HG03520 (cell line): ENCODE results near the gene TRPM8.

Experiments
- ATAC-seq: cut with Tn5 transposase; IDR thresholded peaks from one replicate; pipeline ENCODE4 v1.9.1; 2021; ENCODE audit warnings: mild to moderate bottlenecking, moderate library complexity; ENCODE audit not compliant: unreplicated experiment

TRPM8 gene

DNA sequence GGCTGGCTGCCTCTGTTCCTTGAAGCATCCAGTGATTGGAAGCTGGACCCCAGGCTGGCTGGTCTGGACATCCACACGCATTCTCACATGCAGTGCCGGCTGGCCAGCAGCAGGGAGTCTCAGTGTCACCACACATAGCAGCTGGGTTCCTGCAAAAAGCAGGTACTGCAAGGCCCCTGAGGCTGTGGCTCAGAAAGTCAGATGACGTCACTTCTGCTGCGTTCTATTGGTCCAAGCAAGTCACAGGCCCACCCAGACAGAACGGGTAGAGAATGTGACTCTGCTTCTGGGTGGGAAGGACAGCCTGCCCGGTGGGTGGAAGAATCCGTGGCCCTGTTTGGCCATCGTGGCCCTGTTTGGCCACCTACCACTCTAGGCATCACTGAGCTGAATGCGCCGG, 82.0 kb downstream of the TRPM8 start:
- ATAC-seq, result no peak

DNA sequence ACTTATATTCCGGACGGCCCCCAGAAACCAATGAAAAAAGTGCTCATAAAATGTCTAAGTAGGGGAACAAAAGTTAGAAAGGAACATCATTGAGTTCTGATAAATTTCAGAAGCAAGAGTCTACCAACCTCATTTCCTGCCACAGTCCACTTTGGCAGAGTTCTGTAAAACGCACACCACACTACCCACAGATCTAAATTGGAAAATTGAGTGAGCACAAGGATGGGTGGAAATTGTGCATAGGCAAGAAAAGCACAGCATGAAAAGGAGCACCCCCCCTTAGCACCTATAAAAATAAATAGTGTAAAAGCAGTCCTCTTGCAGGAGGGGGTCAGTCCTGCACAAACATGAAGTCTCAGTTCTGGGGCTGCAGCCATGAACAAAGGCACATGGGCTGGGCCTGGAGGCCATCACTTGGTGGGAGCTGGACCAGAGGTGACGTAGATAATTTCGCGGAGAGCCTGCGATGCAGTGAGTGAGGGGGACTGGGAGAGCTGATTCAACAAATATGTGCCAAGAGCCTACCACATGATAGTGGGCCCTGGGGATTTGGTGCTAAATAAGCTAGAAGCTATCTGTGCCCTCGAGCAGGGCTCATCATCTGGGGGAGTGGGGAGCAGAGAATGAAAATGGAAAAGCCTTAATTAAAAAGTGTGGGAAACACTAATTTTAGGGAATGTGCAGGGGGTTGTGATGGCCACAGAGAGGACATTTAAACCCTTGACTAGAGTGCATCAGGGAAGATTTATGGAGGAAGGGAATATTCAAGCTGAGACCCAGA, 84.4 kb downstream of the TRPM8 start:
- no peak for ATAC-seq

DNA sequence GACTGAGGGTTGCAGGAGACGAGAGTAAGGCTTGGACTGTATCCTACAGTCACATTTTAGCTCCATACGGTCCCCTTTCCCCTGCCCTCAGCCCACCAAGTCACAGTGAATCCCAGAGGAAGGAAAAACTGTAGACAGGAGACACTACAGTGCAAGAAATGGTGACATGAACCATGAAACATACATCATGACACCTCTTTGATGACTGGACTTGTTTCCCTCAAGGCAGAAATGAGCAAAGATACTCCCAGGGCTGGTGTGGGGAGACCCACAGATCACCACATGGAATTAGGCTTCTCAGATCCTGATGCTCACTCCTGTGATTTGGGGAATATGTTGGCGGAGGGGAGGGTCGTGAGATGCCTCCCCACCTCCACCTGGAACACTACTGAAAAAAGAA, 85.1 kb downstream of the TRPM8 start:
- no peak for ATAC-seq

DNA sequence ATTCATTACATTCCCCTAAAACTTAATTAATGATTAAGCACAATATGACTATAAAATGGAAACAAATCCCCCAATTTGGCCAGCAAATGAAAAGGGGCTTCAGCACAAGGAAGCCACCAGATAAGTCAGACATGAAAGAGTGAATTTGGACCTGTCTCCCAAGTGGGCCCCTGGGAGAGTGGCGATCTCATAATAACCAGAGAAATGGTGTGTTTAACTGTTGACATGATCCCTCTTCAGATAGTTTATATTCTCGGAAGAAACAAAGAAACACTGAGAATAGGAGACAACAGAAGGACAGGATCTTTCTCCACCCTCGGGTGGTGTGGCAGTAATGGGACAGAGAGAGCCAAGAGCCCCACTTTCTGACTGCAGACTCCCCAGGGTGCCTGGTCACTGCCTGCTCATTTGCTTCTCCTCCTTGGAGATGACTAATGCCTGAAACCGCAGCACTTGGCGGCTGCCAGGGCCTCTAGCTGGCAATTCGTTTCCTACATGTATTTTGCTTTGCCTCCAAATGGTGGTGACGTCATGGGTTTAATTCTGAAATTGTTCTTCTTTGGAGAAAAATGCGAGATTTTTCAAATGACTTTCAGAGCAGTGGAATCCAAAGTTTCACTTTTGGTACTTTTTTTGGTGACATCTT, 86.9 kb downstream of the TRPM8 start:
- no peak for ATAC-seq

DNA sequence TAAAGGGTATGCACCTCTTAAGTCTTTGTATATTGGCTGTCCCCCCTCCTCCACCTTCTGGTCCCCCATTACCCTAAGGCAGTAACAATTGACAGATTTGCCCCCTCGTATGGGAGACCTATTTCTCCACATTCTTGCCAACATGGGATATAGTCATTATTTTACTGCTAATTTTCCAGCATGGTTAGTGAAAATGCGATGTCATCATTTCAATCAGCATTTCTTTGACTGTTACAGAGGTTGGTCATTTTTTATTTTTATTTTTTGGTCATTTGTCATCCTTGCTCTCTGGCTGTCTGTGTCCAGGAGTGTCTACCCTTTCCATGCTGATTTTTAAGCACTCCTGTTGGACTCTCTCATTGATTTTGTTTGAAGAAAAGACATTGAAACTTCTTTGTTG, 88.0 kb downstream of the TRPM8 start:
- ATAC-seq, result no peak

DNA sequence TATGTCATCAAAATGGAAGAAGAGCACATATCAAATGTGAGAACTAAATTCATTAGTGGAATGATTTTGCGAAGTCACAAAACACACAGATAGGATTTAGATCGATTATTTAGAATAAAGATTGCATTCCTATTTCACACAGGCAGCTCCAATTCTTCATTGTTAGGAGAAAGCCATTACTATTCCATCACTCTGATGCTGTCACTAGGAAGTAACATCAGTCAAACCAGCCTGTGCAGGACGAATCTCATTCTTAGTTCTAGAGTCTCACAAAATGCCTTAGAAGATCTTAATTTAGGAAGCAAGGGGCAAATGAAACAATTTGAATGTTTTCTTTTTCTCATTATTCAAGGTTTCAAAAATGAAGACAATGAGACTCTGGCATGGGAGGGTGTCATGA, 89.3 kb downstream of the TRPM8 start:
- no peak for ATAC-seq

DNA sequence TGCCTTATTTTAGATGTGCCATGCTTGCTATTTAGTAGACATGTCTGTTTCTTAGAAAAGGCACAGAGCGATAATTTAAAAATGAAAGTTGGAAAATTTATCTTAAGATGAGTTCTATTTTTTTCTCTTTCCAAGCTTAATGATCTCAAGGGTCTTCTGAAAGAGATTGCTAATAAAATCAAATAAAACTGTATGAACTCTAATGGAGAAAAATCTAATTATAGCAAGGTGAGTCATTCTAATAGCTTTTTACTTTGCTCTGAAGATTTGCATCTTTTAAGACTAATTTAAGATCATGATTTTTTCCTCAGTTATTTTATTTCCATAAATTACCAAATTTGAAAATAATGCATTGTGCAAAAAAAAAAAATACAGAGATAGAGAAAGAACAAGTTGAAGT, 97.3 kb downstream of the TRPM8 start:
- no peak for ATAC-seq

DNA sequence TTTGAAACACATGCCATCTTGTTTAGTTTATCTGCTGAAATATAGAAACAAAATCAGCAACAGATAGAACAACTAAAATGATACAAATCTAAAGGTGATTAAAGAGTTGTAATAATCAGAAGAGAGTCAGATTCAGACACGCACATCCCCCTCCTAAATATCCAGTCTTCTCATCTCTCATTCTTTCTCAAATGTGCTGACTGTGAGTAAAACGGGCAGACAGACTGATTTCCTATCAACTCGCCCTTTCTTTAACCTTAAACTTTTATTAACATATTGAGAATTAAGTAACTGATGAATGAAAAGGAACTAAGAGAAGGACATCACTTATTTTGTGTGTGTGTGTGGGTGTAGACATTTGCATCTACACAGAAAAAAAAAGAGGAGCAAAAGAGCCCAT, 98.7 kb downstream of the TRPM8 start:
- ATAC-seq, result no peak

DNA sequence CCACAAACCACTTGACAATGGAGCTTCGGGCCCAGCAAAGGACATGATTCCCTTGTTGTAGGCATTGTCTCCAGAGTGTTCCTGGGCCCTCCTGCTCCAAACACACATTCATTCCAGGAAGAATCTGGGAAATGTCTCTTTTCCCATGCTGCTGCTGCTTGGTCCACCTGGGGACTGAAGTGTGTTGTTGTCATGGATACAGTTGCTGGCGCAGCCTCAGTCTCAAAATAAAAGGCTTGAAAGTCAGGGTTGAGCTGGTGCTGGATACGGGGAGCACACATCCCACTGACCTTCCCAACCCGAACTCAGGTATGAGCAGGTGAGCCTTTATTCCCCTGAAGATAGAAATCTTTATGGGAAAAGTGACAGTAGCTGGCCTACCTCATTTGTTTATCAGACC, 102.7 kb downstream of the TRPM8 start:
- ATAC-seq, result no peak

DNA sequence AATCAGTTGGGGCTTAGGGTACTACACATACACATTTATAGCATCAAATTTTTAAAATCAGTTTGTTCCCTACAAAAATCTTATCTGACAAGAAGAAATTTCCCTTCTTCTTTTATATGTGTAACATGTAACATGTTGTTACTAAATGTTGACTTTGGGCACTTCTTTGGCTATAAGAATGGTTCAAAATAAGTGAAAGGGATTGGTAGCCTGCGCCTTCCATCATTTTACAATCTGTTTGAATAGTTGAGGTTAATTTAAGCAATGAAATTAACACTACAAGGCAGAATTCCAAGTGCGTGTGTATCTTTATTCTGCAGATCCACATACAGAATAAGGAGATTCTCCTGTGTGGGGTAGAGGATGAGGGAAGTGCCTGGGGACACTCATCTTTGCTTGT, 103.2 kb downstream of the TRPM8 start:
- no peak for ATAC-seq

DNA sequence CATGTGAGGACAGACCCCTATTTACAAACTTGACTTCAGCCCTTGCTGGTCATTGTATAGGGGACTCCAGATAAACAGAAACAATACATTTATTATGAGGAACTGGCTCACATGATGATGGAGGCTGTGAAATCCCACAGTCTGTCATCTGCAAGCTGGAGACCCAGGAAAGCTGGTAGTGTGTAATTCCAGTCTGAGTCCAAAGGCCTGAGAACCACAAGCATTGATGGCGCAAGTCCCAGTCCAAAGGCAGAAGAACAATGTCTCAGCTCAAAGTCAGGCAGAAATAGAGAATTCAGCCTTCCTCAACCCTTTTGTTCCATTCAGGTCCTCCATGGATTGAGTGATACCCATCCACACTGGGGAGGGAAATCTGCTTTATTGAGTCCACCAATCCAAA, 105.3 kb downstream of the TRPM8 start:
- no peak for ATAC-seq

DNA sequence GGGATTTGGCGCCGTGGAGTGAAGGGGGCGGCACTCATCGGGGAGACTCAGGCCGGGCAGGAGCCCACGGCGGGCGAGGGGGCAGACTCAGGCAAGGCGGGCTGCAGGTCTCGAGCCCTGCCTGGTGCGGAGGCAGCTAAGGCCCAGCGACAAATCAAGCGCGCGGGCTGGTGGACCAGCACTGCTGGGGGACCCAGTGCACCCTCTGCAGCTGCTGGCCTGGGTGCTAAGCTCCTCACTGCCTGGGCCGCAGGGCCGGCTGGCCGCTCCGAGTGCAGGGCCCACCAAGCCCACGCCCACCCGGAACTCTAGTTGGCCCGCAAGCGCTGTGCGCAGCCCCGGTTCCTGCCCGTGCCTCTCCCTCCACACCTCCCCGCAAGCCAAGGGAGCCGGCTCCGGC, 107.1 kb downstream of the TRPM8 start:
- no peak for ATAC-seq

DNA sequence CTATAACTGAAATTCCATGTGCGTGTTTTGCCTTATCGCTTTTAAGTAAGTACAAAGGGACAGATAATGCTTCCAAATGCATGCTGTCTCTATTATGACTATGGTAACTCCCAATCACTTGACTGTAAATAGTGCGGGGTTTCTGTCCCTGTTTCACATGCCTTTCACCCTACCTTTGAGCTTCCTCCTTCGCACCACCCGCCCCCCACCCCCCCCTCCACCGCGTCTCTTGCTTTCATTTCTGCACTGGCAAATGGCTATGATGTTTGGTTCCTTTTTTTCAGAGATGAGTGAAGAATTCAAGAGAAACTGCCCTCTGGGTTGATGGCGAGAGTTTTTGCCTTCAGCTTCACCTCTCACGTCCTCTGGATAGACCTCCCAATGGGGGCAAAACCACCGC, 108.3 kb downstream of the TRPM8 start:
- ATAC-seq, result peak; percentile 67

DNA sequence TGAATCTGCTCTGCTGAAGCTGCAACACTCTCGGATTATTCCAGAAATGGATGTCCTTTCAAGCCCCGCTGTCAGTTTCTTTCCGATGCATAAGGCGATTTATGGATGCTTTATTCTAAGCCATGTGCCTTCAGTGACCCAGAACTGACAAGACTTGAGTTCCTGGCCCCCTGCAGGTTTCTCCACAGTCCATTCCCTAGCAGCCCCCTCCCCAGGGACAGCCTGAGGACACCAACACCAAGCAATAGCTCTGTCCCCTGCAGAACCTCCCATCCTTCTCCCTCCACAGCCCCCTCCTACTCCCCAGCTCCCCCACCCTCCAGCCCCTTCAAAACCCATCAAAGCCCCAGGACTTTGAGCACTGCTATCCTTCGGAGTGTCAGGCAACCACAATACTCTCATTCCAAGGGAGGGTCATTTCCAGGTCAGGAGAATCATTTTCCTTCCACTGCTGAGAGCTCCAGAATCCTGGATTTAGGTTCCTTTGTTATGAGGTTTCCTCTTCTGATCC, 108.8 kb downstream of the TRPM8 start:
- no peak for ATAC-seq

DNA sequence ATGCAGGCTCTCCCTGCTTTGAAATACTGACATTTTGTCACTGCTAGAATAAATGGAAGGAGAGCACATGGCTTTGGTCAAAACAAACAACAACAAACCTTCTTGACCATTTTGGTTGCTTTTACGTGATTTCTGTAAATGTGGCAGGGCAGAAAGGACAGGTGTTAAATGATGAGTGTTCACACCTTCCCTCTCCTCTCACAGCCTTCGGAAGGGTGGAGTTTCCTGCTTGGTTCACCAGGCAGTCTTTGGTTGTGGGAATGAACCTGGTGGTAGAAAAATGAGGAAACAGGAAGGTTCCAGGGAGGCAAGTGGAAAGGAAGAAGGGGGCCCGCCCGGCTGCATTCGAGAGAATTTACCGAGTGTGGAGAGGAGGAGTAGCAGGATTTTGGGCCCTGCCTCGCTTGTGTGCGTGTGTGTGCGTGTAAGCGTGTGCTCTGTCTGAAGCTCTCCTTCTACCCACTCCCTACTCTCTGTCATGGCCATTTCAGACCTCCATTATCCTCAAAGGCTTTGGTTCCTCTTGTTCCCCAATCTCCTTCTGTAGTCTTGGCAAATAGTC, 109.6 kb downstream of the TRPM8 start:
- no peak for ATAC-seq

DNA sequence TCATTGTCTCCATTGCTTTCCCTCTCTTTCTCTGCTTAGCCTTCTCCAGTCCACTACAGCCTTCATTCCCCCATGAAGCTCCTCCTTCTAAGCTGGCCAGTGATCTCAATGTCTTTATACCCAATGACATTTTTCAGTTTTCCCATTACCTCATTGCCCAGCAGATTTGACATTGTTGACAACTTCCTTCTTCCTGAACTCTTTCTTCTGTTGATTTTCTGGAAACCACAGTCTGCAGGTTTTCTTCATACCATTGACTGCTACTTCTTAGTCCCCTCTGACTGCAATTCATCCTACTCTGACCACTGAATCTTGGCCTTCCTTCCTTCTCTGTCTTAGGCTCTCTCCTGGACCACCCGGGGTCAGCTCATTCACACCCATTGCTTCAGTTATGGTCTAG, 110.5 kb downstream of the TRPM8 start:
- ATAC-seq, result no peak

DNA sequence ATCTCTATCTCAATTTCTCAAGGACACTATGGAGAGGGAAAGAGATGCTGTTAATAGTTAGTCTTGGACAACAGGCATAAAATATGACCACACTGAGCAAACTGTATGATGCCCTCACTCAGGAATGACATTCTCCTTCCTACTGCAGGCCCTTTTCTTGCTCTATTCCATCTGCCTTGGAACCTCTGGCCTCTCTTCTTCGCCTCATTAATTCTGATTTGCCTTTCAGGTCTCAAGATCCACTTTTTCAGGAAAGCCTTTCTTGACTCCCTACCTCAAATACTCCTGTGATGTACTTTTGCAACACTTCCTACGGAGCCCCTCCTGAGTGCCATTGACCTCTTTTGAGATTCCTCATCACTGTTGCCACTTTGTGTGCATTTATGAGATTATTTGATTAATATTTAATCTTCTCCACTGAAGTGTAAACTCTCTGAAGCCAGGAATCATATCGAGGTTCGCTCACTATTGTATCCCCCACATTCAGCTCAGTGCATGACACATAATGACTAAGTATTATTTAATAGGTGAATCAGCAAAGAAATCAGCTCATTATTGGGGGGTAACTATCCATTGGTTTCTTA, 112.1 kb downstream of the TRPM8 start:
- ATAC-seq, result no peak

DNA sequence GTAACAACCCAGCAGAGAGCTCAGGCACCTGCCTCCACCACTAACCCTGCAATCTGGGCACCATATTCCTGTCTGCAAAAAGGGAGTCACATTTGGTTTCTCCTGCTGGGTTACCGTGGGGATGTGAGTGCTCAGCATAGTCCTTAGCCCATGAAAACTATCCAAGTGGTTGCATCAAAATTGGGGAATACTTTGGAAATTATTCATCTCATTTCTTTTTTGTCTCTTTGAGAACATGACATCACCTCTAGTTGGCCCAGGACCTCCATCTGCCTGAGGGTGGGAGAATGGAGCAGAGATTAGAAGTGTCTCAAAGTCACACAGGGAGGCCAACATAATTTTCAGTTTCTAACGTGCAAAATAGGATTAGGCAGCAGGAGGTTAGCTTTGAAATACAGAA, 114.0 kb downstream of the TRPM8 start:
- ATAC-seq, result no peak

DNA sequence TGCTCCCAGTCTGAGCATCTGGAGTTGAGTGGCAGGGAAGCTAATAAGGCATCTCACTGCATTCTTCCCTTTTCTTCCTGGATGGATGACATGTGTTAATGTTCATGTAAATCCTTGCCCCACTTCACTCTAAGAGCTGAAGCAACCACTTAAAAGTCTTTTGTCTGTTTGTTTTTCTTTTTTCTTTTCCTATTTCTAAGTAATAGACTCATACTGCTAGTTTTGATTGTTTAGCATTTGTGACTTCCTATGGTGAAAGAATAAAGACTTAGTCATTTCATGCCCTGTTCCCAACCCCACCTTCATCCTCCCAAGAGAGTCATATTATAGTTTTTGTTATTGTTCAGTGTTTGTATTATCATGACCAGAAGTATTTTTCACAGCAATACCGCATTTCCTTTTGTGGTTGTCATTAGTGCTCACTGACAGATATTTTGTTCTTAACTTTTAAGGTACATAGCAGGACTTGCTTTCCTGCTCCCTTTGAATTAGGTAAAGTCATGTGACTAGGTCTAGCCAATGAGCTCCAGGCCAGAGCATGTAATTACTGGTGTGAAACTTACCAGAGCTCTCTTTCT, 115.2 kb downstream of the TRPM8 start:
- no peak for ATAC-seq

DNA sequence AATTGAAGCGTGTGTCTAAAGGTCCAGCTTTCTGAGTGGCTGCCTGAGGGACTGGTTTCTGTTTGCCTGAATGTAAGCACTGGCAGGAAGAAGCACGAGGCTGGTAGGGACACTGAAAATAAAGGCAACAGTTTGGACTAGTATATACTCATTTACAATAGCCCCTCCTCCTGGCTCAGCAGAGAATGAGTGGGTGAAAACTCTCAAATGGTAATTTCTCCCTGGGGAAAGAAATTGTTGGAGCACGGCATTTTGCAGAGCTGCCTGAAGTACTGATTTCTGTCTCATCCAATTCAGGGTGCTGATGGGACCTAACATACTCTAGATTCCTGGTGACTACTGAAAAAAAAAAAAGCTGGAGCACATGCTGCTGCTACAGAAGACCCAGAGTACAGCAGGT, 116.0 kb downstream of the TRPM8 start:
- ATAC-seq, result no peak

DNA sequence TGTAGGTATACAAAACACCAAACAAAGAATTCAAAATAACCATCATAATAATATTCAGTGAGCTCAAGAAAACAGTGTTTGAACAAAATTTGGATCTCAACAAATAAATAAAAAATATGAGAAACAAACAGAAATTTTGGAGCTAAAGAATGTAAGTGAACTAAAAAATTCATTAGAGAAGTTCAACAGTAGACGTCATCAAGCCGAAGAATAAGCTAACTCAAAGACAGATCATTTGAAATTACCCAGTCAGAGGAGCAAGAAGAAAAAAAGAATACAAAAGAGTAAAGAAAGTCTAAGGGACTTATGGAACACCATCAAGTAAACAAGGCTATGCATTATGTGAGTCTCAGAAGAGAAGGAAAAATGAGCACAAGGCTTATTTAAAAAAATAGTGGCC, 116.7 kb downstream of the TRPM8 start:
- no peak for ATAC-seq
